Measurements from ENCODE around the gene SIGLEC11. TPM values are rescaled to one million over a fixed set of nuclear protein-coding genes. Genes with fewer than 3 reads are reported as not detected.
"Not testable (repeated sequence)": the region's sequence is repeated elsewhere in the genome, so short reads cannot be mapped to it uniquely, and the experiment has no call there.

The SIGLEC11 gene, protein sequence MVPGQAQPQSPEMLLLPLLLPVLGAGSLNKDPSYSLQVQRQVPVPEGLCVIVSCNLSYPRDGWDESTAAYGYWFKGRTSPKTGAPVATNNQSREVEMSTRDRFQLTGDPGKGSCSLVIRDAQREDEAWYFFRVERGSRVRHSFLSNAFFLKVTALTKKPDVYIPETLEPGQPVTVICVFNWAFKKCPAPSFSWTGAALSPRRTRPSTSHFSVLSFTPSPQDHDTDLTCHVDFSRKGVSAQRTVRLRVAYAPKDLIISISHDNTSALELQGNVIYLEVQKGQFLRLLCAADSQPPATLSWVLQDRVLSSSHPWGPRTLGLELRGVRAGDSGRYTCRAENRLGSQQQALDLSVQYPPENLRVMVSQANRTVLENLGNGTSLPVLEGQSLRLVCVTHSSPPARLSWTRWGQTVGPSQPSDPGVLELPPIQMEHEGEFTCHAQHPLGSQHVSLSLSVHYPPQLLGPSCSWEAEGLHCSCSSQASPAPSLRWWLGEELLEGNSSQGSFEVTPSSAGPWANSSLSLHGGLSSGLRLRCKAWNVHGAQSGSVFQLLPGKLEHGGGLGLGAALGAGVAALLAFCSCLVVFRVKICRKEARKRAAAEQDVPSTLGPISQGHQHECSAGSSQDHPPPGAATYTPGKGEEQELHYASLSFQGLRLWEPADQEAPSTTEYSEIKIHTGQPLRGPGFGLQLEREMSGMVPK
- not detected in 2 replicates for total RNA-seq (2021)
- not detected for Bru-seq, nascent RNA
- not detected for BruChase-seq, experiment 1, labeled RNA remaining after a 2-hour chase
- BruChase-seq, experiment 2, labeled RNA remaining after a 6-hour chase, result not detected
- long read RNA-seq, result 0 reads

DNA sequence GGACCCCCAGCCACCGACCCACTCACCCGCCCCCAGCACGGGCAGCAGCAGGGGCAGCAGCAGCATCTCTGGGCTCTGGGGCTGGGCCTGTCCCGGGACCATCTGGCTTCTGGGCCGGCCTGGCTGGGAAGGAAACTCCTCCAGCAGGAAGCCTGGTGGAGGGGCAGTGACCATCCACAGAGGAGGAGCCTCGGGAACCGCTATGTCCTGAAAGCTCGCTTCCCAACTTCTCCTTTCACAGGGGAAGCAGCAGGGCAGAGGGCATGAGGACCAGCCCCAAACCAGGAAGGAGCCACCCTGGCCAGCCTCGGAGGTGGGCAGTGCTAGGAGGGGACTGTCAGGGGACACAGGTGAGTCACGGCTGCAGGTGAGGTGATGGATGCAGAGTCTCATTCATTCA, at the start of gene SIGLEC11:
SIGLEC11 (minus strand) TSS at position 193 of the 400 bp plus-strand sequence; CDS start at position 102, 91 bp downstream.
- H3K4me1 ChIP-seq (ENCODE audit: insufficient read depth, low read length, poor library complexity, severe bottlenecking); DNase-seq (ENCODE audit: low spot score); CTCF ChIA-PET; H3K9me3 ChIP-seq (ENCODE audit: low read depth, low read length, poor library complexity, severe bottlenecking); BruUV-seq (replicated peaks); H3K27me3 ChIP-seq (replicated peaks; ENCODE audit: insufficient read depth, low read depth, low read length, poor library complexity); H3K4me3 ChIP-seq (ENCODE audit: low read depth, low read length, poor library complexity, severe bottlenecking); intact Hi-C loops (cut with micrococcal nuclease; ENCODE audit: unreplicated experiment); H3K27ac ChIP-seq (ENCODE audit: low read depth, low read length, poor library complexity, severe bottlenecking); POLR2A ChIA-PET (ENCODE audit: low non-redundant PET); H3K36me3 ChIP-seq (ENCODE audit: insufficient read depth, low read length, poor library complexity, severe bottlenecking): not testable (repeated sequence)

DNA sequence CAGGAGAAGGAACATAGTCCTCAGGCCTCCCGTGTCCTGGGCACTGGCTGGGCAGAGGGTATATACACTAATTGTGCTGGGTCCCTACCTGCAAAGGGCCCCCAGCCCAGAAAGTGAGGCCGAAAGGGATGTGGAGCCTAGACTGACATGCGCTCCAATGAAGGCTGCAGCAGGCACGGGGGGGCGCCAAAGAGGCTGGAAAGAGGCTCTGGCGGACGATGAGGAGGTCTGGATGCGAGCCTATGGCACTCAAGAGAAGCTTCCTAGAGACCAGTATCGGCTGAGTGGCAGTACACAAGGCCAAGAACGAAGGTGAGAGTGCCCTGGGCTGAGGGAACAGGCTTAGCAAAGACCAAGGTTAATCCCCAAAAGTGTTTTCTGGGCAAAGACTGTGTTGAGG, 47.6 kb upstream of the SIGLEC11 start:
- Histone ChIP-seq H3K27ac (ENCODE audit: low read depth, low read length, poor library complexity, severe bottlenecking) (no peak overlapping the region), H3K4me3 (ENCODE audit: low read depth, low read length, poor library complexity, severe bottlenecking) (no peak overlapping the region), H3K4me1 (ENCODE audit: insufficient read depth, low read length, poor library complexity, severe bottlenecking) (no peaks in the 10 kb centered on the region), H3K27me3 (replicated peaks; ENCODE audit: insufficient read depth, low read depth, low read length, poor library complexity) (no peaks in the 10 kb centered on the region), H3K36me3 (ENCODE audit: insufficient read depth, low read length, poor library complexity, severe bottlenecking) (peaks cover 22% of the 10 kb centered on the region), H3K9me3 (ENCODE audit: low read depth, low read length, poor library complexity, severe bottlenecking) (no peaks in the 10 kb centered on the region)
- TF ChIP-seq EZH2 (IDR thresholded peaks at IDR 0.05; ENCODE audit: borderline replicate concordance, low read depth, low read length, poor library complexity, severe bottlenecking), result no peak
- TF ChIP-seq, protein P1, sequence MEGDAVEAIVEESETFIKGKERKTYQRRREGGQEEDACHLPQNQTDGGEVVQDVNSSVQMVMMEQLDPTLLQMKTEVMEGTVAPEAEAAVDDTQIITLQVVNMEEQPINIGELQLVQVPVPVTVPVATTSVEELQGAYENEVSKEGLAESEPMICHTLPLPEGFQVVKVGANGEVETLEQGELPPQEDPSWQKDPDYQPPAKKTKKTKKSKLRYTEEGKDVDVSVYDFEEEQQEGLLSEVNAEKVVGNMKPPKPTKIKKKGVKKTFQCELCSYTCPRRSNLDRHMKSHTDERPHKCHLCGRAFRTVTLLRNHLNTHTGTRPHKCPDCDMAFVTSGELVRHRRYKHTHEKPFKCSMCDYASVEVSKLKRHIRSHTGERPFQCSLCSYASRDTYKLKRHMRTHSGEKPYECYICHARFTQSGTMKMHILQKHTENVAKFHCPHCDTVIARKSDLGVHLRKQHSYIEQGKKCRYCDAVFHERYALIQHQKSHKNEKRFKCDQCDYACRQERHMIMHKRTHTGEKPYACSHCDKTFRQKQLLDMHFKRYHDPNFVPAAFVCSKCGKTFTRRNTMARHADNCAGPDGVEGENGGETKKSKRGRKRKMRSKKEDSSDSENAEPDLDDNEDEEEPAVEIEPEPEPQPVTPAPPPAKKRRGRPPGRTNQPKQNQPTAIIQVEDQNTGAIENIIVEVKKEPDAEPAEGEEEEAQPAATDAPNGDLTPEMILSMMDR (conservative IDR thresholded peaks at IDR 0.05; ENCODE audit: low read depth, low read length), result peak; percentile 58
- CTCF ChIA-PET, result no interaction called here
- intact Hi-C loops (cut with micrococcal nuclease; ENCODE audit: unreplicated experiment), result no loop called here
- POLR2A ChIA-PET (ENCODE audit: low non-redundant PET), result no interaction called here
- no TSS peak for BruUV-seq (replicated peaks)
- peak; percentile 49 for DNase-seq (ENCODE audit: low spot score)

DNA sequence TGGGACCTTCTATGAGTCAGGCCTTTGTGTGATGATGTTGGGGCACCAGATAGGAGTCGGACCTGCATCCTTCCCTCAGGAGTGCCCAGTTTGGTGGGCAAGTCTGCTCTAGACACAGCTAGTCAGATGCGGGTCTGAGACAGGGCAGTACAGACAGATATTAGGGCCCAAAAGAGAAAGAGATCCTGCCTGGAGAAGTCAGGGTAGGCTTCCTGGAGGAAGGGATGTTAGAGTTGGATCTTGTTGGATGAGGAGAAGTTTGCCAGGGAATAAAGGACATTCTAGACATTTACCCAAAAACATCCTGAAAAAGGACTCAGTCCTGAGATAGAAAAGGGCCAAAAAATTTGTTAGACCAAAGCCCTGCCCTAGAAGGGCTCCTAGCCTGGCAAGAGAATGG, 47.0 kb upstream of the SIGLEC11 start:
- Histone ChIP-seq H3K36me3 (ENCODE audit: insufficient read depth, low read length, poor library complexity, severe bottlenecking) (peaks cover 22% of the 10 kb centered on the region), H3K9me3 (ENCODE audit: low read depth, low read length, poor library complexity, severe bottlenecking) (no peaks in the 10 kb centered on the region), H3K27me3 (replicated peaks; ENCODE audit: insufficient read depth, low read depth, low read length, poor library complexity) (no peaks in the 10 kb centered on the region), H3K4me1 (ENCODE audit: insufficient read depth, low read length, poor library complexity, severe bottlenecking) (no peaks in the 10 kb centered on the region), H3K4me3 (ENCODE audit: low read depth, low read length, poor library complexity, severe bottlenecking) (no peak overlapping the region), H3K27ac (ENCODE audit: low read depth, low read length, poor library complexity, severe bottlenecking) (no peak overlapping the region)
- POLR2A ChIA-PET (ENCODE audit: low non-redundant PET), result no interaction called here
- TF ChIP-seq, protein P1 (conservative IDR thresholded peaks at IDR 0.05; ENCODE audit: low read depth, low read length), result no peak
- no peak for TF ChIP-seq EZH2 (IDR thresholded peaks at IDR 0.05; ENCODE audit: borderline replicate concordance, low read depth, low read length, poor library complexity, severe bottlenecking)
- CTCF ChIA-PET, result no interaction called here
- intact Hi-C loops (cut with micrococcal nuclease; ENCODE audit: unreplicated experiment), result no loop called here
- no TSS peak for BruUV-seq (replicated peaks)
- DNase-seq (ENCODE audit: low spot score), result no peak
